ENCODE measurements around the gene ALX4.

The ALX4 gene

DNA sequence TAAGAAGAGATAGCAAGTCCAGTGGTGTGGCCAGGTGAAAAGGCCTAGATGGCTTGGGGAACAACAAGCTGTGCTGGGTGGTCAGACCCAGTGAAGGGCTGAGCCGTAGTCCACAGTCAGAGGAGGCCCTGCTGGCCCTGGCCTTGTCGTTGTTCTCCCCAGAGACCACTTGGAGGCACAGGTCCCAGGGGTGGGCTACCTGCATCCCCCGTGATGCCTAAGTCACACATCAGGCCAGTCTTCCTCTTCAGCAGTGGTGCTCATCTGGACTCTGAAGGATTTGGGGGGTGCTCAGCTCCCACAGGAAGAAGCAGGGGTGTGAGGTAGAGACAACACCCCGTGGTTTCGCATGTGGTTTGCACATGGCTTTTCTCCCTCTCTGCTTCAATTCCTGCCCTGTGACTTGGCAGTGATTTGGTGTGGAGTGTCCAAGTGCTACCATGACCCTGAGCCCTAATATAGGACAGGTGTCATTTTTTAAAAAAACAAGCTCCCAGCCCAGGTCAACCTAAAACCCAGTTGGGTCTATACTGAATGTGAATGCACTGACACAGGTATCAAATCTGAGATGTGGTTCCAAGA is 51.0 kb downstream of the ALX4 start:
- DNase-seq (ENCODE audit: low read depth), result no peak
- TF ChIP-seq, protein P1, sequence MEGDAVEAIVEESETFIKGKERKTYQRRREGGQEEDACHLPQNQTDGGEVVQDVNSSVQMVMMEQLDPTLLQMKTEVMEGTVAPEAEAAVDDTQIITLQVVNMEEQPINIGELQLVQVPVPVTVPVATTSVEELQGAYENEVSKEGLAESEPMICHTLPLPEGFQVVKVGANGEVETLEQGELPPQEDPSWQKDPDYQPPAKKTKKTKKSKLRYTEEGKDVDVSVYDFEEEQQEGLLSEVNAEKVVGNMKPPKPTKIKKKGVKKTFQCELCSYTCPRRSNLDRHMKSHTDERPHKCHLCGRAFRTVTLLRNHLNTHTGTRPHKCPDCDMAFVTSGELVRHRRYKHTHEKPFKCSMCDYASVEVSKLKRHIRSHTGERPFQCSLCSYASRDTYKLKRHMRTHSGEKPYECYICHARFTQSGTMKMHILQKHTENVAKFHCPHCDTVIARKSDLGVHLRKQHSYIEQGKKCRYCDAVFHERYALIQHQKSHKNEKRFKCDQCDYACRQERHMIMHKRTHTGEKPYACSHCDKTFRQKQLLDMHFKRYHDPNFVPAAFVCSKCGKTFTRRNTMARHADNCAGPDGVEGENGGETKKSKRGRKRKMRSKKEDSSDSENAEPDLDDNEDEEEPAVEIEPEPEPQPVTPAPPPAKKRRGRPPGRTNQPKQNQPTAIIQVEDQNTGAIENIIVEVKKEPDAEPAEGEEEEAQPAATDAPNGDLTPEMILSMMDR (IDR thresholded peaks at IDR 0.05; ENCODE audit: control insufficient read depth, extremely low read depth, insufficient read depth), result no peak
- no peak overlapping the region for H3K4me3 ChIP-seq (ENCODE audit: low read depth, low read length)

DNA sequence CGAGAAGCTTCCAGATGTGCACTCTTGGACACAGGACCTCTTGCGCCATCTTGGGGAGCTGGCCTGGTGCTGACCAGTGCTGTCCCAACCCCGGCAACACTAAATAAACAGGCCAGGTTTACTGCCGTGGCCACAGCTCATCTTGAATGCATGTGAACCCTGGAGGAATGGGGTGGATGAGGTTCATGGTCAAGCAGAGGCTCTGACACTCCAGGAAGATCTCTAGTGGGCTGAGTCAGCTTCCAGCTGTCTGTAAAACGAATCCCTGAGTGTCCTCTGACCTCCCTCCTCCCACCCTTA is 51.8 kb downstream of the ALX4 start:
- TF ChIP-seq, protein P1 (IDR thresholded peaks at IDR 0.05; ENCODE audit: control insufficient read depth, extremely low read depth, insufficient read depth), result no peak
- DNase-seq (ENCODE audit: low read depth), result no peak
- H3K4me3 ChIP-seq (ENCODE audit: low read depth, low read length), result no peak overlapping the region

DNA sequence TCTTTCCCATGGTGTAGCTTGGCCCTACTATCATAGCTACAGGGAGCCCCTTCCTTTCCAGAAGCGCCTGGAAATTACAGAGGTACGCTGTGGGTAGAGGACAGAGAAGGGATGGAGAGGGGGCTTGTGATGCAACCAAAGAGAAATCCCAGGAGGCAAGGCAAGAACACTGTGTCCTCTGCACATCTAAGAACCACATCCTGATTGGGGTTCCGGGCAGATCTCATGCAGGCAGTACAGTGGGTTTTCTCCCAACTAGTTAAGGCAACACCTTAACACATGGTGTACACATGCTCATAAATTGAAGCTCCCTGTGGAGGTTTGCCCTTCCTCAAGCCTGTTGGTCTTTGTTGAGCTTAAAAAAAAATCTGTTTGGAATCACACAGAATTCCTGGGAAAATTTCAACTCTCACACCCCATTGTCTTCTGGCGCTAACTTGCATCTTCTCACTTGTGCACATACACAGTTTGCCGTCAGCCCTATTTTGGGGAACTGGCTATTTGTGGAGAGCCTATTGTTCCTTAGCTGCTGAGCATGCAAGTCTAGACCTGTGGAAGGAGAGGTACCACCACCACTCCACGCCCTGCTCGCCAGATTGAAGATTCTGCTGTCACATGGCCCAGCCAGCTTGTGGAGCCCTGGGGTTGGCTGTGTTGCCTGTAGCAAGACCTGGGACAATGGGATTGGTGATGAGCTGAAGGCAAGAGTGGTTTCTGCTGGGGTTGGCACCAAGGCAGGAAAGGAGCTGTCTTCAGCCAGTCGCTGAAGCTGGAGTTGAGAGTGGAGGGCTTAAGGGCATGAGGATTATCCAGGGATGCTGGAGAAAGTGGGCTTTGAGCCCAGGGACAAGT is 52.4 kb downstream of the ALX4 start:
- TF ChIP-seq, protein P1 (IDR thresholded peaks at IDR 0.05; ENCODE audit: control insufficient read depth, extremely low read depth, insufficient read depth), result no peak
- no peak for DNase-seq (ENCODE audit: low read depth)
- no peak overlapping the region for H3K4me3 ChIP-seq (ENCODE audit: low read depth, low read length)

DNA sequence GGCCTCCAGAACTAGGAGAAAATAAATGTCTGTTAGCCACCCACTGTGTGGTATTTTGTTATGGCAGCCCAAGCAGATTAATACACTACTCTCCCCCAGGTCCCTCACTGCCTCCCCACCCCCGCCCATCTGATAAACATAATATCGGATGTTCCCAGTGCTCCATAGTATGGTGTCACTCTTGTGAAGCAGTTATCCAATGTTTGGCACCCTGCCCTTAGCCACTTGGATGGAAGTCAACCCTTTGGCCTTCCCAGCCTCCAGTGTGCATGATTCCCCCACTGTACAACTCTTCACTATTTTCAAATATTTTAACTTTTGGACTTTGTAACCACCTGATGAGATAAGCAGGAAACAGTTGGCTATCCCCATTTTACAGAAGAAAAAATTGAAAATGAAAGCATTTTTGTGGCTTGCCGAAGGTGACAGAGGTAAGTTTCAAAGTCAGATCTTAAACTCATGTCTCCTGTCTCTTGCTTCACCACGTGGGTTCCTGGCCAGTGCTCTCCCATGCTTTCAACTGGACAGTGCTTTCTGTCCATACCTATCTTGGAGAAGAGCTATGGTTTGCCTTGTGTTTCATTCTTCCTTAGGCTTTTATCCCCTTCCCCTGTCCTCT is 53.2 kb downstream of the ALX4 start:
- TF ChIP-seq, protein P1 (IDR thresholded peaks at IDR 0.05; ENCODE audit: control insufficient read depth, extremely low read depth, insufficient read depth), result no peak
- no peak for DNase-seq (ENCODE audit: low read depth)
- no peak overlapping the region for H3K4me3 ChIP-seq (ENCODE audit: low read depth, low read length)

DNA sequence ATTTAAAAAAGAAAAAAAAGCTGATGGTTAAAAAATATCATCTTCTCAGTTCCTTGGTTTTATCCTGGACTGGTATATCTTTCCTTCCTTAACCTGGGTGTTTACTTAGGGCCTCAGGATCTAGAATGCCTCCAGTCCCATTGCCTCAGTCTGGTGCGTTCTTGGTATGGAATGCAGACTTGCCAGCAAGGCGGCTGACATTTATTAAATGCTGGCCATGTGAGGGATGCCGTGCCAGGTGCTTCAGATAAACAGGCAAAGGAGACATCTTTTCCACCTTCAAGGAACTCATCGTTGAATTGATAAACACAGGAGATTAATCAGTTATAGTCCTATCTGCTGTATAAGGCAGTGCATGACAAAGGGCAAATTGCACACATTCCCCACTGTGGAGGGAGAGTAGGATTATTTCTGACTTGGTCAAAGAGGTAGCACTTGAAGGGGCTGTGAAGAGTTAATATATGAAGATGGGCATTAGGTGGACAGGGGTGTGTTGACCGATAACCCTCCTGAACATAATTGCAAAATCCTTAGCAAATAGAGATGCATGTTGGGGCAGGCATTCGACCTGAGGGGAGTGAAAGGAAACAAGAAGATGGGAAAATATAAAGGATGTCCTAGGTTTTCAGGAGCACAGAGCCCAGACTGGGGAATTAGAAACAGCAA is 54.4 kb downstream of the ALX4 start:
- no peak overlapping the region for H3K4me3 ChIP-seq (ENCODE audit: low read depth, low read length)
- no peak for DNase-seq (ENCODE audit: low read depth)
- TF ChIP-seq, protein P1 (IDR thresholded peaks at IDR 0.05; ENCODE audit: control insufficient read depth, extremely low read depth, insufficient read depth), result no peak

DNA sequence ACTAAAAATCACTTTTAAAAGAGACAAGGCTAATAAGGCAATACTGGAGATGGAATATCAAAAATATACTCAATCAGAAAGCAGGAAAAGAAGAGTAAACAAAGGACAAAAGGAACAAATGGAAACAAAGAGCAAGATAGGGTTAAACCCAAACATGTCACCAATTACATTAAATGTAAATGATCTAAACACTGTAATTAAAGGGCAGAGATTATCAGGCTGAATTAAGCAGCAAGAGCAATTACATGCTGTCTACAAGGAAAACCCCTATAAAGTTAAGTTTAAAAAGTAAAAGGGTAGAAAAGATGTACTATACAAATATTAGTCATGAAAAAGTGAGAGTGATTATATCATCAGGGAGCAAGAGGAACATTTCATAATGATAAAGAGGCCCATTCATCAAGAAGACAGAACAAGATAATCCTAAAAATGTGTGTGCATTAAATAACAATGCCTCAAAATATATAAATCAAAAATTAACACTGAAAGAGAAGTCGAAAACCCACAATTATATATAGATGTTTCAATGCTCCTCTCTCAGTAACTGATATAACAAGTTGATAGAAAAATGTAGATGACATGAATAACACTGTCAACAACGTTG is 56.8 kb downstream of the ALX4 start:
- no peak for DNase-seq (ENCODE audit: low read depth)
- H3K4me3 ChIP-seq (ENCODE audit: low read depth, low read length), result no peak overlapping the region
- TF ChIP-seq, protein P1 (IDR thresholded peaks at IDR 0.05; ENCODE audit: control insufficient read depth, extremely low read depth, insufficient read depth), result no peak
